K562 (cell line): ENCODE data around the gene DNAJB2. TPM values are rescaled to one million over a fixed set of nuclear protein-coding genes. Genes with fewer than 3 reads are reported as not detected.

ENCODE experiments used
- CBX2 ChIP-seq: fragments of 200-600 bp; sonication (generic); IDR thresholded peaks from one replicate; pipeline ENCODE4 v1.6.1; 2012; ENCODE audit warnings: mild to moderate bottlenecking, low read length, inconsistent platforms; ENCODE audit not compliant: insufficient read depth, poor library complexity, severe bottlenecking
- DIDO1 ChIP-seq: fragments of 450-650 bp; IDR thresholded peaks from 2 replicates; pipeline ENCODE4 v1.6.1; 2016; ENCODE audit warnings: low read depth, missing biosample characterization, missing genetic modification characterization
- IFI16 ChIP-seq: fragments of 250-450 bp; sonication (Bioruptor Pico); IDR thresholded peaks from 2 replicates; pipeline ENCODE4 v2.1.2; 2022; ENCODE audit warnings: mild to moderate bottlenecking, inconsistent platforms
- ILF3 ChIP-seq: fragments of 450-650 bp; IDR thresholded peaks from 2 replicates; pipeline ENCODE4 v1.6.1; 2018; ENCODE audit warnings: antibody characterized with exemption, mild to moderate bottlenecking, moderate library complexity, borderline replicate concordance
- LCOR ChIP-seq: sonication (generic); formaldehyde crosslinking; IDR thresholded peaks from 2 replicates; pipeline ENCODE4 v1.8.0; 2022; ENCODE audit warnings: mild to moderate bottlenecking, missing genetic modification reagents
- PKNOX1 ChIP-seq: fragments of 450-650 bp; IDR thresholded peaks from 2 replicates; pipeline ENCODE4 v1.6.1; 2016
- PRDM10 ChIP-seq: fragments of 450-650 bp; IDR thresholded peaks from 2 replicates; pipeline ENCODE4 v1.6.1; 2018; ENCODE audit not compliant: partially characterized antibody
- SRSF3 ChIP-seq: fragments of 200-400 bp; formaldehyde crosslinking; IDR thresholded peaks from 2 replicates; pipeline ENCODE4 v1.6.1; 2016; ENCODE audit warnings: mild to moderate bottlenecking, low read length, moderate library complexity; ENCODE audit not compliant: insufficient read depth
- THAP12 ChIP-seq: fragments of 250-450 bp; sonication (Bioruptor Pico); IDR thresholded peaks from 2 replicates; pipeline ENCODE4 v1.9.0; 2021; ENCODE audit warnings: mild to moderate bottlenecking, inconsistent platforms
- ZNF263 ChIP-seq: sonication (generic); formaldehyde crosslinking; IDR thresholded peaks from 2 replicates; pipeline ENCODE4 v1.8.0; 2022; ENCODE audit warnings: mild to moderate bottlenecking, missing genetic modification reagents, borderline replicate concordance
- polyA plus RNA-seq, 8 experiments: library from polyadenylated mRNA; depleted of rRNA in 4 of 8; stranded (reverse) in 5 of 8; unstranded in 3 of 8; fragments of >200 nt; fragmentation: Nextera tagmentation in 2 of 8; fragmentation: Illumina TruSeq in 1 of 8; extraction: Ambion mirVana in 2 of 8; extraction: Trizol in 1 of 8; gene quantifications; 2 replicates each; pipeline versions ENCODE4 v1.2.1 to v1.2.3, GENCODE V29; 2011 to 2014; ENCODE audit warnings: inconsistent platforms in 1 of 8, missing spikeins in 1 of 8
- total RNA-seq, 7 experiments: library from RNA; depleted of rRNA in 6 of 7; stranded (reverse); fragments of >200 nt in 6 of 7; fragmentation: Illumina TruSeq in 2 of 7; extraction: Trizol in 2 of 7; gene quantifications; 2 replicates each; pipeline versions ENCODE4 v1.2.1 to v1.2.3, GENCODE V29; 2011 to 2021; ENCODE audit warnings: low replicate concordance in 1 of 7
- TF ChIP-seq, protein P1 (sequence below), 3 experiments: IDR thresholded peaks in 2 of 3; conservative IDR thresholded peaks in 1 of 3; 2 replicates each; pipeline ENCODE4 v1.5.1; 2011 to 2012; ENCODE audit warnings: low read length in 3 of 3, mild to moderate bottlenecking in 3 of 3, control low read depth in 2 of 3, improper control_type of control experiment in 1 of 3, inconsistent platforms in 1 of 3, low read depth in 1 of 3, mixed read lengths in 1 of 3, moderate library complexity in 1 of 3; ENCODE audit not compliant: insufficient read depth in 2 of 3

Gene DNAJB2
- total and polyA plus RNA-seq, 9 of the 15 experiments (the other 6 are each of a cell fraction or from before 2014, with no cell fraction given) = 0.08 to 3.0 (median 2.2) TPM; not detected in 1

DNA sequence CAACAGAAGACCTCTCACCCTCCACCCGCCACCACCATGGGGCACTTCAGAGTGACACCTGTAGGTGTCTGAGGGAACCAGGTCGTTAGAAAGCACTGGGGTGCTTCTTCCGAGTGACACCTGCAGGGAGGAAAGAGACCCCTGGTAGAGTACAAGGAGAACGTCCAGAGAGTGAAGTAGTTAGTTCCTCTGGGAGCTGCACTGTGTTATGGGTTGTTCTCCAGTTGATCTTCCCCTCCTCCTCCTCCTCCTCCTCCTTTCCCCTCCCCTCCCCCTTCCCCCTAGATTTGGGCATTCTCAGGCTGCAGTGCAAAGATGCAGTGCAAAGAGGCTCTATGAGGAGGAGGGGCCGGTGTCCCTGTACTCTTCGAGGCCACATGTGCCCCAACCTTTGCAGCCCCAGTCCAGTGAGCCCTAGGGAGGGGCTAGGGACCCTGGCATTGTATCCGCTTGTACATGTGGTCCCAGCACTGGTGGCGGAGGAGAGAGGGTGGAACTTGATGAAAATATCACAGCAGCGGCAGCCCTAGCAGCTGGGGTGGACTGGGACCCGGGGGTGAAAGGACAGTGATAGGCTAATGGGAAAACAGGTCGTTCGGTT is 850 bp downstream of the DNAJB2 start (continued):
- no peak for TF ChIP-seq ILF3
- TF ChIP-seq DIDO1 = no peak
- TF ChIP-seq SRSF3 = no peak
- TF ChIP-seq LCOR (CRISPR knock-in tag) = peak; percentile 47; the same call in 1 of the 2 replicates
- TF ChIP-seq THAP12 (CRISPR knock-in tag) = no peak
- TF ChIP-seq, protein P1, sequence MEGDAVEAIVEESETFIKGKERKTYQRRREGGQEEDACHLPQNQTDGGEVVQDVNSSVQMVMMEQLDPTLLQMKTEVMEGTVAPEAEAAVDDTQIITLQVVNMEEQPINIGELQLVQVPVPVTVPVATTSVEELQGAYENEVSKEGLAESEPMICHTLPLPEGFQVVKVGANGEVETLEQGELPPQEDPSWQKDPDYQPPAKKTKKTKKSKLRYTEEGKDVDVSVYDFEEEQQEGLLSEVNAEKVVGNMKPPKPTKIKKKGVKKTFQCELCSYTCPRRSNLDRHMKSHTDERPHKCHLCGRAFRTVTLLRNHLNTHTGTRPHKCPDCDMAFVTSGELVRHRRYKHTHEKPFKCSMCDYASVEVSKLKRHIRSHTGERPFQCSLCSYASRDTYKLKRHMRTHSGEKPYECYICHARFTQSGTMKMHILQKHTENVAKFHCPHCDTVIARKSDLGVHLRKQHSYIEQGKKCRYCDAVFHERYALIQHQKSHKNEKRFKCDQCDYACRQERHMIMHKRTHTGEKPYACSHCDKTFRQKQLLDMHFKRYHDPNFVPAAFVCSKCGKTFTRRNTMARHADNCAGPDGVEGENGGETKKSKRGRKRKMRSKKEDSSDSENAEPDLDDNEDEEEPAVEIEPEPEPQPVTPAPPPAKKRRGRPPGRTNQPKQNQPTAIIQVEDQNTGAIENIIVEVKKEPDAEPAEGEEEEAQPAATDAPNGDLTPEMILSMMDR (IDR thresholded peaks at IDR 0.05 in 2 of 3, conservative IDR thresholded peaks at IDR 0.05 in 1 of 3; ENCODE audit: insufficient read depth in 2 of 3, low read depth in 1 of 3, low read length in 3 of 3) = 0 out of 6 replicates have a peak, but pooled peaks of 1 of the 3 experiments have one; percentile 9
- no peak for TF ChIP-seq CBX2
- no peak for TF ChIP-seq IFI16 (CRISPR knock-in tag)
- peak; percentile 76; the same call in 1 of the 2 replicates for TF ChIP-seq ZNF263 (CRISPR knock-in tag)
- TF ChIP-seq PRDM10 = peak; percentile 5
- TF ChIP-seq PKNOX1 = peak; percentile 65
